HG03521 (cell line): ENCODE data around the gene PNPLA4.

Experiments
- ATAC-seq: cut with Tn5 transposase; IDR thresholded peaks from one replicate; pipeline ENCODE4 v1.9.1; 2021; ENCODE audit warnings: mild to moderate bottlenecking, moderate library complexity; ENCODE audit not compliant: unreplicated experiment

PNPLA4 gene, protein sequence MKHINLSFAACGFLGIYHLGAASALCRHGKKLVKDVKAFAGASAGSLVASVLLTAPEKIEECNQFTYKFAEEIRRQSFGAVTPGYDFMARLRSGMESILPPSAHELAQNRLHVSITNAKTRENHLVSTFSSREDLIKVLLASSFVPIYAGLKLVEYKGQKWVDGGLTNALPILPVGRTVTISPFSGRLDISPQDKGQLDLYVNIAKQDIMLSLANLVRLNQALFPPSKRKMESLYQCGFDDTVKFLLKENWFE

DNA sequence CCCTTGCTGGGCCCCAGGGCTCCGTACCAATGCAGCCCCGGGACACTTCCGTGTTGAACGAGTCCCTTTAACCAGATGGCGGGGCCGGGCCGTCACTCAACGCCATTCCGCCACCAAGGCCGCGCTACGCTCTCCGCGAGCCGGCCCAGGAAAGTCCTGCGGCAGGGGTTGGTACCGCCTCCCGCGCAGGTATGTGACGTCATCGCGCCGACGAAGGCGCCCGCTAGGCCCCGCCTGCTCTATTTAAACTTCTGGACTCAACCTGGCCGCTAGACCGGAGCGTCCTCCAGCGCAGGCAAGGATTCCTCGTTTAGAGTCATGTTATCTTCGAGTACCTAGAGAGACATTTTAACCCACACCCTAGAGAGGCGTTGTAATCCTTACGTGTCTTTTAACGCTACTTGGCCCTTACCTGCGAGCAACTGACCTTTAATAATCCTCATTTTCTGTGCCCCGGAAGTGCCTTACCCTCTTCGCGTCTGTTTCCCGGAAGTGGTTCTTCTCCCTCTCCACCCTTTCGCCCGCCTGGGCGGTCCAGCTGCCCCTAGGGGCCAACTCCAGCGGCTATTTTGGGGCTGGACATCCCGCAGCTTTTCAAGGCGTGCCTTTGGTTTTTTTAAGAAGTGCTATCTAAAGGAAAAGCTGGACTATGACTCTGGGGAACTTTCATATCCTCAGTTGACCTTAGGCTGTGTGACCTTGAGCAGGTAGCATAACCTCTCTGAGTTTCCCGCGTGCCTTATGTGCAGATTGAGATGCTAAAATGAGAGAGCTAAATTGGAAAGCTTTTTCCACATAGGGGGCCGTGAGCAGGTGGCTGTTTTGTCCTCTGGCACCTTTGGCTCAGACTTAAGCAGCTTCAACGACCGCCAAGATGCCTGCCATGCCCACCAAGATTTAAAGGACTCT lies at the start of gene PNPLA4:
TSS of gene PNPLA4 (minus strand) at position 155 of the 909 bp plus-strand sequence. CDS start 1,294 bp downstream, outside the sequence.
- ATAC-seq = peak; percentile 93

DNA sequence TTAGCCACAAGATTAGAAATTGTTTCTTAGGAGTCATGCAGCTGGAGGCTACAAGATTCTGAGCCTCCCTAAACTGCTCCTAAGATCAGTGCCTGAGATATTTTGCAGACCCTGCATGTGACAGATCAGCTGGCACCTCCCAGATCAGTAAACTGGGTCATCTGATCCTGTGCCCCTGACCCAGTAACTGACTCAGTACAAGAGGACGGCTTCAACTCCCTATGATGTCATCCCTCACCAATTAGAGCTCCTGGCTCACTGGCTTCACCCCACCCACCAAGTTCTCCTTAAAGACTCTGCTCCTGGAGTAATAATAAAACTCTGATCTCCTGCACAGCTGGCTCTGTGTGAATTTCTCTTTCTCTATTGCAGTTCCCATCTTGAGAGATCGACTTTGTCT lies 45.4 kb upstream of the PNPLA4 start:
- no peak for ATAC-seq

GRCh38 chrX:7970428-7970827 lies 43.2 kb upstream of the PNPLA4 start:
- no peak for ATAC-seq

DNA sequence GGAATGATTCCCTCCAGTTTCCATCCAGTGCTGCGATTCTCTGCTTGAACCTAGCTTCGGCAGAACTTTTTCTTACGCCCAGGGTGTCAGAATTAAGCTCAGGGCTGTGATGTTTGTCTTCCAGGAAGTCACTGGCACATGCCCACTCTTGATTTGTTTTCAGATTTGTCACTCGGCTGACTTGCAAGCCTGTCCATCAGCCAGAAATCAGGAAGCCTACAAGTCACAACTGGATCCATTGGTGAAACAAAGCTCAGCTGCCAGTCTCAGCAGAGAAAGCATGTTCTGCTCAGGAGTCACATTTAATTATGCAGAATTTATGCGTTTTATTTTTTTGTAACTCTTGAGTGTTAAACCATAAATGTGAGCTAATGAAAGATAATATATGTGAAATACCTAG lies 38.2 kb upstream of the PNPLA4 start:
- no peak for ATAC-seq

DNA sequence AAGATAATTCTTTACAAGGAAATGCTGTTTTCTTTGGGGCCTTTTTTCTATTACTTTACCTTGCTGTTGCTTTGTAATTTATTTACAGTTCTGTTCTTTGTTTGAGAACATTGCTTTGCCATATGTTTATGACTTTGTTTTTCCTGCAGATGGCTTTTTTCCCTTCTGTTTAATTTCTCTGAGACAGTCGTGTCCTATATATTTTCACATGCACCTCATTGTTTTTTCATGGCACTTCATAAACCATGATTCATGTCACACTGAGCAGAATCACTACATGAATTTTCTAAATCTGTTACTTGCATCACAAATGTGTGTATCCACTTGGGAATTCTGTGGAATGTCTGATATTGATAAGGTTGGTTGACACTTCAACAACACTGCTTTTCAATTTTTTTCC lies 33.0 kb upstream of the PNPLA4 start:
- no peak for ATAC-seq

DNA sequence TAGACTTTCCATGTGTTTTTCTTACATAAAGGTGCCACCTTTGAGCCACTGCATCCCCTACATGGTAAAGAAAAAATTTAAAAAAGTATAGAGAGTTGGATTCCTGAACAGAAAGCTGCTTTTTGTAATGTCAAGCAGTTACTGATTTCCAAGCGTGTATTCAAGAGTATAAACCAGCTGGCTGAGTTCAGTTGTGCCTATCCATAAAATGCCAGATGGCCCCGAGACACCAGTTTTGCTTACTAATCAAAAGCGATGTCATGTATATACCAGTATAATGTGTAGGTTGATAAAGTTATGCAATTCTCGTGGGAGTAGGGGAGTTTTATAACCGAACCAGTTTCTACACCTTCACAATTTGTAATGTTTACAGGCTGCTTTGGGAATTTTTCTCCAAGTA lies 26.2 kb upstream of the PNPLA4 start:
- ATAC-seq = no peak

- peak; percentile 97 for ATAC-seq
Measured at GRCh38 chrX:7950865-7951264, 23.7 kb upstream of the PNPLA4 start.

- ATAC-seq = no peak
Measured at GRCh38 chrX:7948483-7948882, 21.3 kb upstream of the PNPLA4 start.

GRCh38 chrX:7946960-7947359 lies 19.7 kb upstream of the PNPLA4 start:
- ATAC-seq = no peak

GRCh38 chrX:7943600-7944245 lies 16.5 kb upstream of the PNPLA4 start:
- ATAC-seq = no peak

DNA sequence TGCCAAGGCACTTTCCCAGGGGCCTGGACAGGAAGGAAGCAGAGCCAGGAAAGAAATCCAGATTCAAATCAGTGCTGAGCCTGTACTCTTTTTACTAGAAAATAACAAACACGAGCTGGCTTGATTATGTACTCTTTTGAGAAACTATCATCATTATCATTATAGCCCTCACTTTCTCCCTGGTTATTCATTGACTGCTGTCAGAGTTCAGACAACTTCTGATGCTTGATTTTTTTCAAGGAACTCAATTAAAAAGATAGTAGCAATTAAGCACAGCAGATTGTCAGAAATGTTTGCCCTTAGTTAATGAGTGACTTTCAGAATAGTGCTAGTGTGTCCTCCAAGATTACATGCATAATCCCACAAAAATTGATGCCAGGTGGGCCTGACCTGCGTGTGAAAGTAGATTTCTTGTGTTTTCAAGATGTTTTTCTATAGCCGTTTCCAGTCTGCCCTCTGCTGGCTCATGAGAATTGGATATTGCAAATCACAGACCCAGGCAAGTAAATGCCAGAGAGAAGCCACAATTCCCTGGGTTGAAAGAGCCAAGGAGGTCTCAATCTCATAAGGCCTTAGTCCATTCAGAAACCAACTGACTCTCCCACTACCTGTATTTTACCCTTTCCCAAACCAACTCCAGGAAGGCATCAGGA lies 14.3 kb upstream of the PNPLA4 start:
- ATAC-seq = no peak

DNA sequence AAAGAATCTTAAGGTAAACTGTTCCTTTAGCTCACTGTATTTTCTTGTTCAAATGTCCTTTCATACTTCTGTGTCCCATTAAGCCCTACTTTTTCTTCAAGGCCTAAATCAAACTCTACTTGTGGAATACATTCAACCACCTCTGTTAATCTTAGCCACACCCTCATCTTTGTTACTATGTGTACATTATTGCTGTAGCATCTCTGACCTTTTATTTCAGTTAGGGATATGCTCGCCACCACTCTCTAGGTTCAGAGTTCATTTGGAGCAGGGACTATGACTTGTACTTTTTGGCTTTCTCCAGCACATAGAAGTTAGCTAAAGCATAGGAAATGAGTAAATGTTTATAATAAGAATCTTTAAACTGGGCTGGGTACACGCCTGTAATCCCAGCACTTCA lies 6.8 kb upstream of the PNPLA4 start:
- ATAC-seq = no peak

DNA sequence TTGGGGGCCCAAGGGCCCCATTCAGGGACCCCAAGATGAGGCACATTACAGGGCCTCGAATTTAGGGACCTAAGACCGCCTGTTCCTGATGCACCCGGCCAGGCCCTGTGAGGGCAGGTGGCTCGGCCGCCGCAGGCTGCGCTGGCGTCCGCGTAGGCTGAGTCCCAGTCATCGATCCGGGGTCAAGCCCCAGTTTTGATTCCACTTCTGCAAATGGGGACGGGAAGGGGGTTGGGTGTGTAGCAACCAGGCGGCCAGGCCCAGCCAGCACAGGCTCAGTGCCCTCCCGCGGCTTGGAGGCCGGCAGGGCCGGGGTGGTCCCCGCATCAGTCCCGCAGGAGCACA lies 327 bp downstream of the PNPLA4 start:
- ATAC-seq = no peak

GRCh38 chrX:7926501-7926900 lies 712 bp downstream of the PNPLA4 start:
- ATAC-seq = no peak

DNA sequence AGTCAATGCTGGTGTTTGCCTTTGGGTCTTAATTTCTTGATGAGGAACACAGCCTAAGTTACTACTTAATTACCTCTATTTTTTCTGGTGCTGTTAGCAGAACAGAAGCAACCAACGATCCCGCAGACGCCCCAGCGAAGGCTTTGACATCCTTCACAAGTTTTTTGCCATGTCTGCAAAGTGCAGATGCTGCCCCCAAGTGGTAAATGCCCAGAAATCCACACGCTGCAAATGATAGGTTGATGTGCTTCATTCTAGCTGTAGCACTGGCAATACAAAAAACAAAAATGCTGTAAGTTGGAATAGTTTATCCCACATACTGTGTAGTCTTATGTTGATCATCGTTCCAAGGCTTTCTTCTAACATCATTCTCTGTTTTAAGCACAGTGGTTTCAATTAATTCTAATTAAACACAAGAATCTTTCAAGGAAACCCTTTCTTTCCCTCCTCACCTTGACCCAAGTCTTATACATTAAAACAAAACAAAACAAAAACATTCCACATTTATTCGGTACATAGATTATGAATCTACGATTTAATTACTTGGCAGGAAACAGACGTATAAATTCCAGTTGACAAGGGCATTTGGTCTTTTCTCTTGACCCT lies 1.2 kb downstream of the PNPLA4 start:
- no peak for ATAC-seq

DNA sequence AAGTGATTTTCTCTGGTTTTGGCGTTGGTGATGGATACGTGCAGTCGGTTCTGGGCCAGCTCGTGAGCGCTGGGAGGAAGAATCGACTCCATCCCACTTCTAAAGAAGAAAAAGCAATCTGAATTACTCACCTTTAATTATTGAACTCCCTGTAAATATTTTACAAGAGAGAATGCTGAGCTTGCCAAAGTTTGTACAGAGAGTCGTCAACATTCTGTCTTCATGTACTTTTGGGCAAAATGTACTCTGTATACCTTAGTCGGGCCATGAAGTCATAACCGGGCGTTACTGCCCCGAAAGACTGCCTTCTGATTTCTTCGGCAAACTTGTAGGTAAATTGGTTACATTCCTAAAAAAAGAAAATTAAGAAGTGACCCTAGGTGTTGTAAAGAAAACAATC lies 5.5 kb downstream of the PNPLA4 start:
- no peak for ATAC-seq

DNA sequence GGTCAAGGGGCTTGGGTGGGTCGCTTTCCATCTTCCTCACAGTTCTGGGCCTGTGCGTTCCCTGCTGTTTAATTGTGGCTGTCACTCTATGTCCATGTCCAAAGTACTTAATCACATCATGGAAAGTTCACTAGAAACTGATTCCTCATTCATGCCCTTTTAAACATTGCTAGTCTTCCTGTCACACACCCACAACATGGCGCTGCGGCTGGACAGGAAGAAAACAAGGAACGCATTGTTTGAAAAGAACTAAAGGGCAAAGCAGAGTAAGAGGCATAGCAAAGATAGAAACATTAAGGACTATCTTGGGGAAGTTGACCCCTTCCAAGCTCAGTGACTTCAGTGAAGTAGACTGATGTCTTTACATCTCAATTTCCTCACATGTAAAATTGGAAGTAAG lies 18.4 kb downstream of the PNPLA4 start:
- ATAC-seq = no peak

GRCh38 chrX:7904562-7904961 lies 22.7 kb downstream of the PNPLA4 start:
- ATAC-seq = no peak

GRCh38 chrX:7891928-7892327 lies 35.3 kb downstream of the PNPLA4 start:
- ATAC-seq = no peak

DNA sequence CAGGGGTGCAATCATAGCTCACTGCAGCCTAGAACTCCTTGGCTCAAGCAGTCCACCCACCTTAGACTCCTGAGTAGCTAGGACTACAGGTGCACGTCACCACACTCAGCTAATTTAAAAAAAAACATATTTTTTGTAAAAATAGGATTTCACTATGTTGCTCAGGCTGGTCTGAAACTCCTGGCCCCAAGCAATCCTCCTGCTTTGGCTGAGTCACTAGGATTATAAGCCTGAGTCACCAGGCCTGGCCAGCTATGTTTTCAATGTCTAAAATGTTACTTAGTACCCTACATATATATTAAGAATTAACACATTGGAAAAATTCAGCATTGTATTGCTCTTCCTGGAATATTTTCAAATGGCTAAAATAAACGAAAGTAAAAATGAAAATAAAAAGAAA lies 37.5 kb downstream of the PNPLA4 start:
- no peak for ATAC-seq

GRCh38 chrX:7889135-7889534 lies 38.1 kb downstream of the PNPLA4 start:
- ATAC-seq = no peak
